RPMI7951 (cell line): ENCODE data around the gene PRAMEF1. TPM values are rescaled to one million over a fixed set of nuclear protein-coding genes. Genes with fewer than 3 reads are reported as not detected.
"Not testable (repeated sequence)": the region's sequence is repeated elsewhere in the genome, so short reads cannot be mapped to it uniquely, and the experiment has no call there.

Source experiments
- DNase-seq: peaks from one replicate; pipeline ENCODE4 v3.0.0-alpha.2; 2012; ENCODE audit warnings: low read depth
- total RNA-seq: library from RNA; depleted of rRNA; stranded (reverse); fragments of >200 nt; shearing (Covaris generic); gene quantifications from 2 replicates; pipeline ENCODE4 v1.2.3, GENCODE V29; 2014; rRNA removed

PRAMEF1 gene, protein sequence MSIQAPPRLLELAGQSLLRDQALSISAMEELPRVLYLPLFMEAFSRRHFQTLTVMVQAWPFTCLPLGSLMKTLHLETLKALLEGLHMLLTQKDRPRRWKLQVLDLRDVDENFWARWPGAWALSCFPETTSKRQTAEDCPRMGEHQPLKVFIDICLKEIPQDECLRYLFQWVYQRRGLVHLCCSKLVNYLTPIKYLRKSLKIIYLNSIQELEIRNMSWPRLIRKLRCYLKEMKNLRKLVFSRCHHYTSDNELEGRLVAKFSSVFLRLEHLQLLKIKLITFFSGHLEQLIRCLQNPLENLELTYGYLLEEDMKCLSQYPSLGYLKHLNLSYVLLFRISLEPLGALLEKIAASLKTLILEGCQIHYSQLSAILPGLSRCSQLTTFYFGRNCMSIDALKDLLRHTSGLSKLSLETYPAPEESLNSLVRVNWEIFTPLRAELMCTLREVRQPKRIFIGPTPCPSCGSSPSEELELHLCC
- total RNA-seq, result not detected in 2 replicates

DNA sequence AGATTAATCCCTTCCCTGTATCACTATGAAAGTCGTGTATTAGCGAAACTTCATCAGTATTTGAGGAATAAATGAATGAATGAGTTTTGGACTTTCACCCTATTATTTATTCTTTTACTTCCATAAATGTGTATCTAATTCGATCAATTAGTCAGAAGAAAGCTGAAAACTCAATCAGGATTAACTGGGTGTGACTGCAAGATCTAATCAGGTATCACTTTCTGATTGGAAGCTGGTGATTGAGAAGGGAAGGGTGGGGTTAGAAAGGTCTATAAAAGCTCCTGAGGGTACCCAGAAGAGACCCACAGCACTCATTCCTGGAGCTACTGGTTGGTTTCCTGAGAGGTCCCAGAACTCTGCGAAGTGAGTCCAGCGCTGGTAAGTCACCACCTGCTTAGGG, at the start of gene PRAMEF1:
Gene PRAMEF1 (plus strand): TSS at position 301 of the 400 bp plus-strand sequence. CDS start 1,831 bp downstream, outside the sequence.
- not testable (repeated sequence) for DNase-seq

- no peak for DNase-seq
Observed at GRCh38 chr1:12741946-12742345, 49.3 kb upstream of the PRAMEF1 start.

DNA sequence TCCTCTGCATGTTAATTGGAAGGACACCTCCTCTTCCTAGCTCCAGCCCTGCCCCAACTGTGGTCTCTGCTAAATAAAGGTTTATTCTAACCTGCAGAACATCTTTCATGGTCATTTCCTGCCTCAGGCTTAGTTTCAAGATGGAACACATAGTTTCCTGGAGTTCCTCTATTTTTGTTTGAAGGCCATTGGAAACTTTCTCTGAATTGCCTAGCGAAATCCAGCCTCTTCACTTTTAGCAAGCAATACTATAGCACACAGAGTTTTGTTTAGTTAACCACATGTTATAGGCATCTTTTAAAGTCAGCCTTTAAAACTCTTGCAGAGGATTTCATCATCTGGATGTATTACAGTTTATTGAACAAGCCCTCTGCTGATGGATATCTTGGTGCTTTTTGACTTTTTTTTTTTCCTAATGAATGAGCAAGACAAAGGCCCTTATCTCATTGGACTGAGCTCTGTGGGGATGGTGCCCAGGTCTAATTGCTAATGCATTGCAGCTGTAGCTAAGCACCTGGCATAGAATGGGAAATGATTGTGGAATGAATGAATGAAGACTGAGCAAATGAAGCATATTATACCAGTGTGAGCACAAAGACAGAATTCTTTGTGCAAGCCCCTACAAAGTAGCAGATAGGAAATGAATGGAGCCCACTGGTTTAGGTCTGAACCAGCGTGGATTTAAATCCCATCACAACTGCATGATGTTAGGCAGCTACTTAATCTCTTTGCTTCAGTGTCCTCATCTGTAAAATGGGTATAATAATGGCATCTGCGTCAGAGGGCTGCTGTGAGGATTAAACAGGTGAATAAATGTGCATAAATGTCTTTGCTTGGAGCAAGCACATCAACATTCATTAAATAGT, 45.8 kb upstream of the PRAMEF1 start:
- DNase-seq, result no peak

DNA sequence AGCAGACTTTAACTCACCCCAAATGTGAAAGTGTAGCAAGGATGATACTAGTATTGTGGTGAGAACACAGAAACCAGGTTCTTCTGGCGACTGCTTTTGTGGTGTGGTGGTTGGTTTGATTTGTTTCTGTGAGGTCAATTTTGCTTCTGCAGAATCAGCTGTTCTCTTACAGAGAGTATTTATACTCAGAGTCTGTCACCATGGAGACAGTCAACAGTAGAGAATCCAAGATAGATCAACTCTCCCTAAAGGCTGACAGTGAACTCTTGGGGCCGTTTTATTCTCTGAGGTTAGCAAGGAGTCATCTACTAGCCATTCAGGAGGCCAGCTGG, 45.2 kb upstream of the PRAMEF1 start, which contains the start of gene CFAP107:
Gene CFAP107 (plus strand): TSS at position 209 of the 332 bp plus-strand sequence. CDS start 231 bp downstream, outside the sequence.
- peak; percentile 14 for DNase-seq

DNA sequence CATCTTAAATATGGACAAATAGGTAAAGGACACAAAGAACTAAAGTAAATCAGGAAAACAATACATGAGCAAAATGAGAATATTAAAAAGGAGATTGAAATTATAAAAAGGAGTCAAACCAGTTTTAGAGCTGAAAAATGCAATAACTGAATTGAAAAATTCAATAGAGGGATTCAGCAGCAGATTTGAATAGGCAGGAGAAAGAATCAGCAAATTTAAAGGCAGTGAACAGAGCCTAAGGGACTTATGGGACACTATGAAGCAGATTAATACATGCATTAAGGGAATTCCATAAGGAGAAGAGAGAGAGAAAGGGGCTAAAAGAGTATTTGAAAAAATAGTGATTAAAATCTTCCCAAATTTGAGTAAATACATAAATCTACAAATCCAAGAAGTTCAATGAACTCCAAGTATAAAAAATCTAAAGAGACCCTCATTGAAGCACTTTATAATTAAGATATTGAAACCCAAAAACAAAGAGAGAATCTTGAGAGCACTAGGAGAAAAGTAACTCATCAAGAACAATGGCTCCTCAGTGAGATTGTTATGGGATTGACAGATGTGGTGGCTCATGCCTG, 42.3 kb upstream of the PRAMEF1 start:
- DNase-seq, result no peak

GRCh38 chr1:12754738-12755137, 36.5 kb upstream of the PRAMEF1 start:
- no peak for DNase-seq

- DNase-seq, result no peak
Observed at GRCh38 chr1:12756273-12756672, 34.9 kb upstream of the PRAMEF1 start.

GRCh38 chr1:12756768-12757413, 34.3 kb upstream of the PRAMEF1 start:
- no peak for DNase-seq

GRCh38 chr1:12757836-12758235, 33.4 kb upstream of the PRAMEF1 start:
- DNase-seq, result no peak

GRCh38 chr1:12760256-12760795, 30.9 kb upstream of the PRAMEF1 start:
- peak; percentile 11 for DNase-seq

DNA sequence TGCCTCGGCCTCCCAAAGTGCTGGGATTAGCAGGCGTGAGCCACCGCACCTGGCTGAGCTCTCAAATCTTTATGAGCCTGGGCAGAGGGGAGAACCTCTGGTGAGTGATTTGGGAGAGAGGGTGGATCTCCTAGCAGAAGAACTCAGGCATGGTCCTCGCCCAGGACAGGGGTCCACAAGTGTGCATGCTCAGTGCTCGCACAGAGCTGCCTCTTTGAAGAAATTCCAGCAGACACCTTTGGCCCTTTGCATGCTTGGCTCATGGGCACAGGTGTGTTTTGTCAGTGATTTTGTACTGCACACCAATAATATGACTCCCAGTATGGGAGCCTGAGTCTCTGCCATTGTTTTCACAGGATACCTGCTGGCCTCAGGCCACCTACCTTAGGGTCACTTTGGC, 29.4 kb upstream of the PRAMEF1 start:
- DNase-seq, result no peak

DNA sequence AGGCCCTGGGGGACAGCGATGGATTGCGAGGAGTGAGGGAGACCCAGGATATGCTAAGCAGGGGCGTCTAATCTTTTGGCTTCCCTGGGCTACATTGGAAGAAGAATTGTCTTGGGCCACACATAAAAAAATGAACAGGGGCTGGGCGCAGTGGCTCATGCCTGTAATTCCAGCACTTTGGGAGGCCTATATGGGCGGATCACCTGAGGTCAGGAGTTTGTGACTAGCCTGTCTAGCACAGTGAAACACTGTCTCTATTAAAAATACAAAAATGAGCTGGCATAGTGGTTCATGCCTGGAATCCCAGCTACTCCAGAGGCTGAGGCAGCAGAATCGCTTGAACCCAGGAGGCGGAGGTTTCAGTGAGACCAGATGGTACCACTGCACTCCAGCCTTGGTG, 28.4 kb upstream of the PRAMEF1 start:
- DNase-seq, result no peak

DNA sequence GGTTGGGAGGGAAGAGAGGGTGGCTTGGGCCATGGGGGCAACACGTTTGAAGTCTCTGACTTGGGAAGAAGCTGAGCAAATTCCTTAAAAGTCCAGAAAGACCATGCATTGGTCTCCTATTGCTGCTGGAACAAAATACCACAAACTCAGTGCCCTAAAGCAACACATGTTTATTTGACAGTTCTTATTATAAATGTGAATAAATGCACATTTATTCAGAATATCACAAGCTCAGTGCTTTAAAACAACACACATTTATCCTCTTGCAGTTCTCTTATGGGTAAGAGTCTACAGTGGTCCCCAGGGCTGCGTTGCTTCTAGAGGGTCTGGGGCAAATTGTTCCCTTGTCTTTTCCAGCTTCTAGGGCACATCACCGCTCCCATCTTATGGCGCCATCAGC, 27.7 kb upstream of the PRAMEF1 start:
- no peak for DNase-seq

DNA sequence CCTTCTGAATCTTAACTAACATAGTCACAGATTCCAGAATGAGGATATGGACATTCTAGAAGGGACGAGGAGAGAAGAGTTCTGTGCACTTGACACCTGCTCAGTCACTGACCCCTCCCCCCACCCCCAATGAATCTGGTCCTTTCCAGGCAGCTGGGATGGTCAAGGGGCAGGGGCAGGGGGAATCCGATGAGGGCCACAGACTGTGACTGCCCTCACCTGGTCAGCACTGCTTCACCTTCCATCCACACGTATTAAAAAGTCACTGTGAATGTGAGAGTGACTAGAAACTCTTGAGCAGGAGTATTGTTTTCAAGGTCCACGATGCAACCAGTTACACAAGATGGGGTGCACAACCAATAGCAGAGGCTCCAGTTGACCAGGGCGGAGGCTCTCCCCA, 27.2 kb upstream of the PRAMEF1 start:
- DNase-seq, result no peak

GRCh38 chr1:12769031-12769430, 22.2 kb upstream of the PRAMEF1 start:
- DNase-seq, result no peak

DNA sequence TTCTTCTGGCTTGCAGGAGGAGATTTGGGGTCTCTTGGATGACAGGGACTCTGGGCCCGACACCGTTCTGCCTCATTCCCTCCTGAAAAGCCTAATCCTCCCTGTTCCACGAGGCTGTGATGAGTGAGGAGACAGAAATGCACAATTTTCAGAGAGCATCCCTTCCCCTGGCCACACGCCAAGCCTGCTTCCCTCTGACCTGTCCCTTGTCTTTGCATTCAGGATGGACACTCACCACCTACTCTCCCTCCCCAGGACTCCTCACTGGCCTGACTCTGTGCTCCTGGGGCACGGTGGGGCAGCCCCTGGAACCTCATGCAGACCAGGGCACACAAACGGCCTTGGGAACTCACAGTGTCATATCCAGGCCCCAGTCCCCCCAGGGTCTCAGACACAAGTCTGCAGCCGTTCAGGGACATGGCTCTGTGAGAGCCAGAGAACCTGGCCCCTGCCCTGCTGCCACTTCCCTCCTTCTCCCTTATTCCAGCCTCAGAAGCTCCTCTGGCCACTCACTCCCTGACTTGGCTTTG, 21.2 kb upstream of the PRAMEF1 start:
- DNase-seq, result no peak

DNA sequence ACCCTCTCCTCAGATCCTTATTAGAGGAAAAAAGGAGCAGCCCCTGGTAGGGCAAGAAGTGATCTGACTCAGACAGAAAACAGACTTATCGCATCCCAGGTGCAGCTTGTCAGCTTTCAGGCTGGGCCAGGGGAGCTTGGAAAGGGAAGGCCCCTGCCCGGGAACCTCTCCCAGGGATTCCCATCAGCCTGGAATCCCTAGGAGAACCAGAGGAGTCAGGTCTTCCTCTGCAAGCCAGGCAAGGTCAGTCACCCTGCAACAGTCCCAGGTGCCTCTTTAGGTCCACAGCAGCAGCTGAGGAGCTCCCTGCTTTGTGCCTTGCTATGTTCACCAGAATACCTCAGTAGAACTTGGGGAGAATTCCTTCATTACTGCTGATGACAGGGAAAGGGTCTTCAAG, 20.6 kb upstream of the PRAMEF1 start:
- no peak for DNase-seq

DNA sequence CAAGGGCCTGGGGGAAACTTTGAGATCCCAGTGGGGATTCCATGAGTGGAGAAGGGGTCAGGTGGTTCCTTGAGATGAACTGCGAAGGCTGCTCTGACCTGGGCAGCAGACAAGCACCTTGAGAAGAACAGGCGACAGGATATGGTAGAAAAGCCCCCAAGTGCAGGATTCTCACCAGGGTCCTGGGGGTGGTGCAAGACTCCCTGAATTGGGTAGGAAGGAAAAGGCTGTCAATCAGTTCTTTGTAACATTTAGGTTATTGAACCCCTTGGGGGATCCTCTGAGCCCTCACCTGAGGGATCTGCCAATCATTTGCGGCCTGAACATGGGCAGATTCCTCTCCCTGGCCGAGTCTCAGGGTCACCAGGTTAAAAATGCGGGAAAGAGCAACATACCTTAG, 20.0 kb upstream of the PRAMEF1 start:
- DNase-seq, result no peak

GRCh38 chr1:12772520-12772919, 18.7 kb upstream of the PRAMEF1 start:
- DNase-seq, result no peak

- DNase-seq, result no peak
Observed at GRCh38 chr1:12773438-12773837, 17.8 kb upstream of the PRAMEF1 start, which contains the start of gene PRAMEF12. Gene PRAMEF12, plus strand, starts transcription at chr1:12773738. Its CDS starts 1,130 bp downstream, at chr1:12774868.

DNA sequence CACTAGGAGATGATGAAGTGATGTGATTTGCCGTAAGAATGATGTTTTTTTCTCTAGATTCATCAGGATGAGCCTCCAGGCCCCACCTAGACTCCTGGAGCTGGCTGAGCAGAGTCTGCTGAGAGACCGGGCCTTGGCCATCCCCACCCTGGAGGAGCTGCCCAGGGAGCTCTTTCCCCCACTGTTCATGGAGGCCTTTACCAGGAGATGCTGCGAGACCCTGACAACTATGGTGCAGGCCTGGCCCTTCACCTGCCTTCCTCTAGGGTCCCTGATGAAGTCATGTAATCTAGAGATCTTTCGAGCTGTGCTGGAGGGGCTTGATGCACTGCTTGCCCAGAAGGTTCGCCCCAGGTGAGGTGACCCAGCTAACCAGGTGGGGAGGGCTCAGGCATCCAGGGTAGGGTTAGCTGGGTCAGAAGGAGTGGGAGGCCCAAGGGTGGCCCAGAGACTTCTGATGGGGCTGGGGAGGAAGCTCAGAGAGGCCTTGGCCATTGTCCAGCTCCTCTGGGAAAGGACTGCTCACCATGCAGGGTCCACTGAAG, 16.3 kb upstream of the PRAMEF1 start:
- no peak for DNase-seq
